ENCODE results near the gene DNAJC13. TPM values are rescaled to one million over a fixed set of nuclear protein-coding genes. Genes with fewer than 3 reads are reported as not detected.

DNAJC13 gene
- total RNA-seq, 1 experiment from 2014 or later, result 50.0 TPM

DNA sequence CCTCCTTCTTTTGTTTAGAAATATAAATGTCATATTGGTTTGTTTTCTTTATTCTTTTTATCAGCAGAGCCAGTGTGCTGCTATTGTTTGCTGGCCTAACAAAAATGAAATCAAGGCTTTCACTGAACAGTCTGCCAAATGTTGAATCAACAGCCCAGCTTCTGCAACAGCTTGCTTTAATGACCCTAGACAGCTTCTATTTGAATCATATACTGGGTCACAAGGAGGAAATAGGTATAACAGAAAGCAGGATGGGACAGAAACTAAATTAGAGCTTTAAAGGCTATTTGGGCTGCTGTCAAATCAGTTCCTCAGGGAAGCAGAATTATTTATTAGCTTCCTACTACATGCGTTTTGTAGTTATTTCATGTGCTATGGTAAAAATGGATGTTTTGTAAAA is 12.1 kb upstream of the DNAJC13 start:
- DNase-seq (ENCODE audit: low read depth), result no peak

DNA sequence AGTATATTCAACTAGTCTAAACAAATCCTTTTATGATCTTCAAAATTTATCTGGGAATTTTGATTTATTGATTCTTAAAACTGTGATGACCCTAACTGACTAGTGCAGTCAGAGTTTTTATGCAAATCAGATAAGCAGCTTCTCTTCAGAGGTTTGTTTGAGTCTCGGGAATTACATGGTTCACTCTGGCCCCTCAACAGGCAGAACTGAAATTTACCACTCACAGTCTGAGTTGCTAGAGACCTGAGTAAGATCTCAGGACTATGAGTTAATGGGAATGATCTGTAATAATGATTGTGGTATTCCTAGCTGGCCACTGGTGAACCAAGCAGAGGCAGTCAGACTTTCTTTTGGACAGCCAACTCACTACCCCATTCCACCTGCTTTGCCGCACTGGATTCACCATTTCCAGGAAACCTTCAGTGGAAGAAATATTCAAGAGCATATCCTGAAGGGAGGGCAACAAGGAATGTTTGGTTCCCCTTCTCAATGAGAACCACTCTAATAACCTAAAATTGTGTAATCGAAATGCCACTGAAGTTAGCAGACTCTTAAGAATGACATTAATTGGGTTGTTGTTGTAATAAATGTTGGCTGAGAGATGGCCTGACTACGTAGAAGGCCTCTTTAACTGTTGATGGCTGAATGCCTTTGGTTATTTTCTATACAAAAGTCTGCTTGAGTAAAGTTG is 11.5 kb upstream of the DNAJC13 start:
- no peak for DNase-seq (ENCODE audit: low read depth)

DNA sequence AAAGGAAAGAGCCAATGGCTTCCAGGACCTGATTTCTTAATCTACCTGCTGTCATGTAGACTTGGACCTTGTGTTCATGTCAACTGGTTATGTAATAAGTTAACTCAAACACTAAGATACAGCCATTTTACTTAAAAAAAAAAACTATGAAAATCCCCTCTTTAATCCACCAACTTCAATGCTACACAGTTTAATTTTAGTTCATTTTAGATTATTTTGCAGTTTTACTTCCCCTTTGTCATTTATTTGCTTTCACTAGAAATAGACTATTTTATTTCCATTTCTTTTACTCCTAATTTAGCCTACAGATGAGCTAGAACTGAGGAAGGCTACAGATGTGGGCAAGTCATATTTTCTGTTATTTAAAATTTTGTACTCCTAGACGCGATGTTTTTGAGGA is 10.7 kb upstream of the DNAJC13 start:
- no peak for DNase-seq (ENCODE audit: low read depth)

DNA sequence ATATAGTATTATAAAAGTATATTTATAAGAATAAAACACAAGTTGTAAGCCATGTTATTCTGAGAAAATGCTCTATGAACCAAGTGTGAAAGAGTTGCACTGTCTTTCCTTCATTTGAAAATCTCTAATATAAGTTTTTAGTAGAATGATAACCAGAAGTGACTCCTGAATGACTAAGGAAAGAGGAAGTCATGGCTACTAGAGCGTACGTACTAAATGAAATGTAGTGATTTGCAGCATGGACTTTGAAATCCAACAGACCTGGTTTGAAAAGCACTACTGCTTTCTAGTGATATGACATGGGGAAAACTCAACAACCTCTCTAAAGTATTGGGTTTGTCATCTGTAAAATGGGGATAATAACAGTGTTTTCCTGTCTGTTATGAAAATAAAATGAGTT is 10.3 kb upstream of the DNAJC13 start:
- no peak for DNase-seq (ENCODE audit: low read depth)

DNA sequence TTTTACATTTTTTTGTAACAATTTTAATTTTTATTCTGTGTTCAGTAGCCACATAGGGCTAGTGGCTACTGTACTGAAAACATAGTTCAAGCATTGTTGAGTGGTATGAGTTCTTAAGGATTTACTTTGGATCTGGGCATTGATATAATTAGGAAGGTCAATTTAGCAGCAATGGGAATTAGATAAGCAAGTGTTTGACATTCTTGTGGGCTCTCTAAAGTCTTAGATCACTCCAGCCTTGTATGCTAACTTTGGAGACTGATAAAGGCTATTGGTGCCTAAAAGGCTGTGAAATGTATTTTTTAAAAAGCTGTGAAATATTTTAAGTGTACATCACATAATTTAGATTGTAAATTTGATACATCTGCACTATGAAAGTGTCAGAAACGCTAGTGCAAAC is 2.5 kb upstream of the DNAJC13 start:
- DNase-seq (ENCODE audit: low read depth), result no peak

DNA sequence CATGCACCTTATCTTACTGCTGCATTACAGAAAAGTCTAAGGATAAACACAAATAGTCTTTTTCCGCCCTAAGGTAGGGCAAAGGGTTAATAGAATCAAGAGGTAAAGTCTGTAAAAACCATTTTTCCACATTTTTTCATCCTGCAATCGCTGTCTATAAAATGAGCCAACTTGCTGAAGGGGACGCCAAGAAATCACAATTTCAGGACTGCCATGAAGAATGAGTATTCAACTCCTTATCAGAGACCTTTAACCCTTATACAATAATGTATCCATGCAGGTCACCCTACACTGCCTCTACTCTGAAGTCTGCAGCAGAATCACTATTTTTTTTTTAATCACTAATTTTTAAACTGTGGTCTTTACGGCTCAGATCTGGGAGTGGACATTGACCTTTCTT is 1.1 kb upstream of the DNAJC13 start:
- DNase-seq (ENCODE audit: low read depth), result no peak

DNA sequence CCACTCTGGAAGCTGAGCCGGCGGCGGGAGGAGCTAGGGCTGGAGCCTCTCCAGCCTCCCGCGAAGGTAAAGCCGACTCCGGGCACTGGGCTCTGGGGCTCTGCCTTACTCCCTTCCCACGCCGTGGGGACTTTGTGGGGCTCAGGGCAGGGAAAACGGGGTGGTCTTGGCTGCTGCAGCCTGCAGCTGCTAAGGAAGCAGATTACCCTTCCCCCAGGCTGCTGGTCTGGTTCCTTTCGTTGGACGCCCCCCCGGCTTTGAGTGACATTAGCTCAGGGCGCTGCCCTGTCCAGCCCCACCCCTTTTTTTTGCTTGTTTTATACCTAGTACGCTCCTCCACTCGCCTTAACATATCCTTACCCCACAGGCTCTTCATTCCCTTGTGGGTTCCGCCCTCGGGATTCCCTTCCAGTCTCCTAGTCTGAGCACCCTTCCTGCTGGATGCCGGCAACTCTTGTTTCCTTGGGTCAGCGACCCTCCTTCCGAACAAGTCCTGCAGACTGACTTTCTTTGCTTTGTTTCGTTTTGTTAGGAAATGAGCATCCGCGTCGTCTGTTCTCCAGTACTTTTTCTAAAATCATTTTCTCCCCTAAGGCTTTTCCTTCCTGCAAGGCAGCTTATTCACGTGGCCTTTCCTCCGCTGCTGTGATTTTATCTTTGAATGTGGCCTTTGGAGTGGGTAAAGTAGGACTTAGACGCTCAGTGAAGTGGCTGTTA is 551 bp downstream of the DNAJC13 start:
- peak; percentile 78 for DNase-seq (ENCODE audit: low read depth)

DNA sequence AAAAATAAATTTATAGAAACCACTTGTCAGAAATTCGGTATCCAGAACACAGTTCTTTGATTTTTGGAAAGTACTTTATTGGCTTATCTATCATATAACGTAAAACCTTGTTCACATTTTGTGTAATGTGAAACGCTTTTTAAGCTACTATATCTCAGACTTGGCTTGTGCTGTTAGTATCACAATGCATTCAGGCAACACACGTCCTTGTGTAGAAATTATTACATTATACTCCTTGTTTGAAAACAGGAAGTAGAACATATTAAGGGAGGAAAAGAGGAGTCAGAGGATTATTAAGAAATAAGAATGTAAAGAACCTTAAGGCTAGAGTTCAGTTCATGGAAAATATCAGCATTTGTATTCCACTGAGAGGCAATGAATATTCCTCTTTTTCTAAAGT is 1.6 kb downstream of the DNAJC13 start:
- DNase-seq (ENCODE audit: low read depth), result no peak

DNA sequence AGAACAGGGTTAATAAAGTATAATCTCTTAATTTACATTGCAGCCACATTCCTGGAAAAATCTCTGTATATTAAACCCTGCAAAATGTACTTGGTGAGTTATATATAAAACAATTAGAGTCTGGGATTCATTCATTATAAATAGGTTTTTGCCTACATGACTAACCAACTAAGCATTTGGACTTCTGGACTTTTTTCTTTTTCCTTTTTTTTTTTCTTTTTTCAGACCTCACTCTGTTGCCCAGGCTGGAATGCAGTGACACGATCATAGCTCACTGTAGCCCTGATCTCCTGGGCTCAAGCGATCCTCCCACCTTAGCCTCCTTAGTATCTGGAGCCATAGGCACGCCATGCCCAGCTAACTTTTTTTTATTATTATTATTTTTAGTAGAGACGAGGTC is 4.5 kb downstream of the DNAJC13 start:
- peak; percentile 37 for DNase-seq (ENCODE audit: low read depth)

DNA sequence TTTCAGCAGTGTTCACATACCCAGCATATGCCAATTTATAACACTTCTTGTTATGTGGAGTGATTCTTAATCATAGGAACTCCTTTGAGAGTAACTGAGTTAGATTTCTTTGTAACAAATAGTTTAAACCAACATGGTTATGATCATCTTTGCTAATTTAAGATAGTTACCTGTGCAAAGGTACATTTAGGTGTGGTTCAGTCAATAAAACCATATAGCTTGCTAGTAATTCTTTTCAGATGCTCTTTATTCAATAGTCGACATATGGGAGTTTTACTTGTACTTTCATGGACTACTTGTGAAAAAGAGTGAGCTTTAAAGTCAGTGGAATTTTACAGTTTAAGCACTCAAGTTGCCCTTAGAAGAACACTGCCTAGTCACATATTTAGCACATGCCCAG is 5.2 kb downstream of the DNAJC13 start:
- DNase-seq (ENCODE audit: low read depth), result no peak

DNA sequence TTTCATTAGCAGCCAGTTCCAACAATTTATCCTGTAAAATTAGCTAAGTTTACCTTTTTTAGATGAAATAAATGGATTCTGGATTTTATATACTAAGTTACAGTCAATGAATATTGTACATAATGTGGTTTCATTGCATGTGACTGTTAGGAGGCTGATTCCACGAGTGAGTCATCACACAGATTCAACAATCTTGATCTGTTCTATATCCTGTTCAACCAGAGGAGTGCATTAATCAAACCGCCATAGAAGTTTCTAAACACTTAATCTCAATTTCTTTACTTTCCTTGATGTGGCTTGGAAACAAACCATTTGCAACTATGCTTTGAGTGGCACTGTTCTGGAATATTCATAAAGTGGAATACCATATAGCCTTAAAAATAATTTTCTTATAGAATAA is 15.3 kb downstream of the DNAJC13 start:
- DNase-seq (ENCODE audit: low read depth), result peak; percentile 83

DNA sequence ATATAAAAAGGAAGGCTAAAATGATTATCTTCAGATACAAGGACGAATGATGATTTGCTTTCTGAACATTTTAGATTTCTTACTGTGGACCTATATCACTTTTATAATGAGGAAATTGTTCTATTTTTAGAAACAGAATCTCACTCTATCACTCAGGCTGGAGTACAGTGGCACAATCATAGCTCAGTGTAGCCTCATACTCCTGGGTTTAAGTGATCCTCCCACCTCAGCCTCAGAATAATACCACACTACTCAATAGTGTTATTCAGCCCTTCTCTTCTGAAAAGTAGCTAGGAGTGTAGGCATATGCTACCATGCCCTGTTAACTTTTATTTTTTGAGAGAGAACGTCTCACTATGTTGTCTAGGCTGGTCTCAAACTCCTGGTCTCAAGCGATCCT is 15.8 kb downstream of the DNAJC13 start:
- DNase-seq (ENCODE audit: low read depth), result no peak

DNA sequence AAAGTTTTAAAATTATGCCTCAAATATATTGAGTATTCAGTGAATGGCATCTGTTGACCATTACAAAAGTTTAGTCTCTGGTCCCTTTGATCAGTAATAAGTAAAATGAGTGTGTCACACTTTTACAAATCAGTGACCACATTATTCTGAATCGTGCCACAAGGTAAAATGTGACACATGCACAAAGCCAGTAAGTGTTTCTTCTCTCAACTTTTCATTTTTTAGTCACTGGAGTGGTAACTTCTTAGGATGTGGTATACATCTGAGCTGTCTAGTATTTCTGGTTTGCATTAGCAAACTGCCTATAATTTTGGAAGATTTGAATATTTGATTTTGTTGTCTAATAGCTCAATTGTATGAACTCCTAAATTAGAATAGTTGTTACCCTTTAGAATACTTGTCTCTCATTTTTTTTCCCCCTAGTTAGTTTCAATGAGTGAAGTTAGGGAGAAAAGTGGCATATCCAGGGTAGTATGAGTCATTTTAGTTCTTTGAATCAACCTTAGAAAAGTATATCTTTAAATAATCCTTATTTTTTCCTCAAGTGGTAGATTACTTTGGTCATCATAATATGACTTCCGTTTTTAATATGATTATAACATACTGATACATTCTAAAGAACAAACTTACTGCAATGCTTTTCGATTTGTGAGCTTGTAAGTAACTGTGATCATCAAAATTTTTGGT is 18.1 kb downstream of the DNAJC13 start:
- DNase-seq (ENCODE audit: low read depth), result no peak

DNA sequence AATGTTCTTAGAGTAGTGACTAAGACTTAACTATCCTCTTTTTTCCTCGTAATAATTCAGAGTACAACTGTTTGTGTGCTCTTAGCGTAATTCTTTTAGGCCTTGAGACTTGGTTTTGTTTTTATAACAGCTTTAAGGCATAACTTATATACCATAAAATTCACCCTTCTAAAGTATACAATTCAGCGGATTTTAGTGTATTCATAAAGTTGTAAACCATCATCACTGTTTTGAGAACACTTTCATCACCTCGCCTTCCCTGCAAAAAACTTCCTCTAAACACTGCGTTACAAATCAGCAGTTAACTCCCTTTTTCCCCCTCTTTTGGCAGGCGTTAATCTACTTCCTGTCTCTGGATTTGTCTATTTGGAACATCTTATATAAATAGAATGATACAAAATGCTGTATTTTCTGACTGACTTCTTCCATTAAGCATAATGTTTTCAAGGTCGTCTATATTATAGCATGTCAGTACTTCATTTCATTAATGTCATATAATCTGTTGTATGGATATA is 18.7 kb downstream of the DNAJC13 start:
- DNase-seq (ENCODE audit: low read depth), result no peak

DNA sequence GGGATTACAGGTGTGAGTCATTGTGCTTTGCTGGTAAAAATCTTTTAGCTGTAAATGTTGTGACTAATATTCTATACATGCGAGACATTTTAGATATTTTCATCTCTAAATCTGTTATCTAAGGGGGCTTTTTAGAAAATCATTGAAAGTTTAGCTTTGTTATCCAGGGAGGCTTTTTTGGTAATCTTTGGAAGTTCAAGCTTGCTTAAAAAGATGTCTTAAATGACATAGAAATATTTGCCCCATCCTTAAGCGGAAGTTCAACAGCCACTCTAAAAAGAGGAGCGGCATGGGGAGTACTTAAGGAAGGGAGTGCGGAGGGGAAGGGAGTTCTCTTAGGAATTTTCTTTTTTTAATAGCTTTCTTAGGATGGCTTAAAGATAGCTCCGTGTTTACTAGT is 26.1 kb downstream of the DNAJC13 start:
- DNase-seq (ENCODE audit: low read depth), result no peak

DNA sequence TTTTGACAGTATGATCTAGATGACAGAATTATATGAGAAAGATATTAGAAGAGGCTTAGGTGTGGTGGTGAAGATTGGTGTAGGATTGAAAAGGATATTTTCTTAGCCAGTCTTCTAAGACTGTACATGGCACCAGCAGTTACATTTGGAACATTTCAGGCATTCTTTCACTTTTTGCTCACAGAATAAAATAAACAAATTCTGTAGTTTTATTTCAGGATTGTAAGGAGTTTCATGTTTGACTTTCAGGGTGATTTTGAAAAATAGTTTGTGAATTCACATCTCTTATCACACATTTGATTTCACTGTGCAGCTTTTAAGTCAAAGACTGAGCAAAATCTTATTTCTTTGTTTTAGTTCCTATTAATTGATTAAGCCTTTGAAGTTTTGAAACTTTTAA is 27.1 kb downstream of the DNAJC13 start:
- DNase-seq (ENCODE audit: low read depth), result no peak

DNA sequence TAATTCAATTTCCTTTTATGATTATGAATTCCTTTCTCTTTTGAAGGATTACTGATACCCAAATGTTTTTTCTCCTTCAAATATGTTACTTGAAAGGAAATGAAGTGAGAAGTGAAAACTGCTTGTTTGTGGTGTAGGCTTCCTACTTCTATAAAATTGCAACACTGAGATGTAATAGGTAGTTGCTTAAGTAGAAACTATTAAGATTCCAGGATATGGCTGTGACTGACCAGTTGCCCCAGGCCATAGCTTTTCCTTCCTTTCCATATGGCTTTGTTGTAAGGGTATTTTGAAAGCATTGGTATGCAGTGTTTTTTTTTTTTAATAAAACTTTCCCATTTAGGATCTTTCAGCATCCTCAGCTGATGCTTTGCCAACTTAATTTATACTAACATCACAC is 28.5 kb downstream of the DNAJC13 start:
- DNase-seq (ENCODE audit: low read depth), result peak; percentile 93

DNA sequence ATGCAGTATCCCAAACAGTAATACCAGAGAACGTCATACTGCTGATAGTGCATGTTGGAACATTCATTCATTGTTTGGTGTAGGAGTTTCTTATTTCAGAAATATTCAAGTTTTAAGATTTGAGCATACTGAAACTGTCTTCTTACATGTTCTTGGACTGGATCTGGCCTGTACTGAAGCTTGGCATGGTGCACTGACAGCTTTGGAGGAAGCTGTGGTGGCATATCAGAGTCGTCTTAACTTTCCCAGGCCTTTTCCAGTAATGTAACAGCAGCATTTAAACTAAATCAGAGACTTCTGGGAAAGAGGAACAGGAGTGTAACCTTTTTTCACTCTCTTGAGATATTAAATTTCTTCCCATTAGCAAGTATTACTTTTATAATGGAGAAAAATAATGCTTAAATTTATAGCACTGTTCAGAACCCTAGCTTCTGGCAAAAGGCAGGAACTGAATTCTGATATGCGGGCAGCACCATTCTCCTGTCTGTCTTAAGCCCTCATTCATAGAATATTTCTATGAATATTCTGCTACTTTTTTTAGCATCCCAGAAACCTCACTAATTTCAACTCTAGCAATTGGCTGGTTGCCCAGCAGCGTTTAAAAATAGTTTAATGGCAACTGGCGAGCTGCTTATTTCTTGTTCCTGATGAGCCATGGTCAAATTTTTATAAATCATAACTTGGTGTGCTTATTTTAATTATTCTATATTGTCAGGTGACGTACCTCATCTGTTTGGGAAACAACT is 31.1 kb downstream of the DNAJC13 start:
- no peak for DNase-seq (ENCODE audit: low read depth)

DNA sequence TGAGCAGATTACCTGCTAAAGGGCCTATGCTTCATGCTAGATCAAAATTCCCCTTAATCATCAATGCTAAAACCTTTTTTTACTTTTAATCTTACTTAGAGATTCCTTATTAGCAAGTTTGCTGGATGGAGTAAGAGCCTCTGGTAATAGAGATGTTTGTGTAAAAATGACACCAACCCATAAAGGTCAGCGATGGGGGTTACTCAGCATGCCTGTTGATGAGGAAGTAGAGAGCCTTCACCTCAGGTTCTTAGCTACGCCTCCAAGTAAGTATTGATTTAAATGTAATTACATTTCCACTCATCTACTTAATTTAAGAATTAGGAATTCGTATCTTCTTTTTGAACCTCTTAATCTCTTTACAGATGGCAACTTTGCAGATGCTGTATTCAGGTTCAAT is 38.8 kb downstream of the DNAJC13 start:
- no peak for DNase-seq (ENCODE audit: low read depth)

DNA sequence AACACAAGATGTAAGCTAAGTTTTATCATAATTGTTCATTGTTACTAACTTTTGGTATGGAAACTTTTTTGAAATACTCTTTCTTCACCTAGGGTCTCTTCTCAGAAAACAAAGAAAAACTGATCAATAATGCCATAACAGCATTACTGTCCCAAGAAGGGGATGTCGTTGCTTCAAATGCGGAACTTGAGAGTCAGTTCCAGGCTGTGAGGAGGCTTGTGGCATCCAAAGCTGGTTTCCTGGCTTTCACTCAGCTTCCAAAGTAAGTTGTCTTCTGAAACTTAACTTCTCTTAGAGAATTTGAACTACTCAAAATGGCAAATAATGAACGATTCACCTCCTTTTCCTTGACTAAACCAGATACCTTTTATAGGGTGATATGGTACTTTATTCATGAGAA is 39.3 kb downstream of the DNAJC13 start:
- DNase-seq (ENCODE audit: low read depth), result no peak

DNA sequence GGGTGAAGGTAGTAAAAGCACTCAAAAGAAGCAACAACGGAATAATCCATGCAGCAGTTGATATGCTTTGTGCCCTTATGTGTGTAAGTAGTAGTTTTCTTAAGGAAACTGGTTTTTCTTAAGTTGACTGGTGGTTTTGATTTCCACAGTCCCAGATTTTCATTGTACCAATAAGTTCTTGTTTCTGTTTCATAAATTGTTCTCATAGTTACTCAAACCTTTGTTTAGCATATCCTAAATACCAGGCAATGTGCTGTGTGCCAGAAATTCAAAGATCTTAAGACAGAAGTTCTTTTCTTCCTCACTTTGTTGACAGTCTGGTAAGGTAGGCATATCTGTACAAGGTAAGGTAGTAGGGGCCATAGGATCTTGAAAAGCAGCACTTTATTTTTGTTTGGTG is 40.0 kb downstream of the DNAJC13 start:
- no peak for DNase-seq (ENCODE audit: low read depth)

DNA sequence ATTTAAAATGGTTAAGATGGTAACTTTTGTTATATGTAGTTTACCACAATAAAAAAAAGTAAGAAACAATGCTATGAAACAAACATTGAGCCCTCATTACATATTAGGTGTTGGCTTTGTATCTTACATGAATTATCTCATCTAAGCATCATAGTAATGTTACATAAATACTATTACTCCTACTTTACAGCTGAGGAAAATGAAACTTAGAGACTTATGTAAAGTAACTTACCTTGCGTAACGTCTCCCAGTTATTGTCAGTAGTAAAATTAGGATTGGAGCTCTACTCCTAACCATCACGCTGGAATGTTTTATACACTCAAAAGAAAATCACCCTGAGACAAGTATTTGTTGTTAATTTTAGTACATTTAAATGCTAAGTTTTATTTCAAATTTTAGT is 42.2 kb downstream of the DNAJC13 start:
- no peak for DNase-seq (ENCODE audit: low read depth)

All from RPMI7951 (cell line).